Prostate gland (tissue), 2 donors: ENCODE results near the gene PHF11. TPM values are rescaled to one million over a fixed set of nuclear protein-coding genes. Genes with fewer than 3 reads are reported as not detected.

Experiments used
- DNase-seq: peaks from one replicate; pipeline ENCODE4 v3.0.0-alpha.2; 2019; ENCODE audit warnings: low spot score
- H3K27ac ChIP-seq, 2 donors: fragments of 200-600 bp; sonication (generic); 2 replicates each; pipeline ENCODE4 v1.5.1; 2017 to 2019
- H3K27me3 ChIP-seq: fragments of 200-600 bp; sonication (generic); replicated peaks from 2 replicates; pipeline ENCODE4 v1.5.1; 2019; ENCODE audit not compliant: insufficient read depth
- H3K36me3 ChIP-seq, 2 donors: fragments of 200-600 bp; sonication (generic); 1 replicate in 1 of 2; 2 replicates in 1 of 2; pipeline versions ENCODE4 v1.5.1 to v1.8.1; 2017 to 2019
- H3K4me1 ChIP-seq: fragments of 200-600 bp; sonication (generic); replicated peaks from 2 replicates; pipeline ENCODE4 v1.5.1; 2019
- H3K4me3 ChIP-seq, 2 donors: fragments of 200-600 bp; sonication (generic); 2 replicates each; pipeline ENCODE4 v1.5.1; 2017 to 2019
- H3K9me3 ChIP-seq: fragments of 200-600 bp; sonication (generic); 2 replicates; pipeline ENCODE4 v1.5.1; 2017
- CTCF ChIP-seq, 4 experiments: fragments of 200-600 bp in 2 of 4; fragments of 450-650 bp in 2 of 4; sonication (generic) in 2 of 4; IDR thresholded peaks; 1 replicate in 3 of 4; 2 replicates in 1 of 4; pipeline ENCODE4 v1.5.1; 2016 to 2019; ENCODE audit warnings: antibody characterized with exemption in 4 of 4, mild to moderate bottlenecking in 2 of 4, moderate library complexity in 2 of 4
- POLR2A ChIP-seq: fragments of 450-650 bp; IDR thresholded peaks from one replicate; pipeline ENCODE4 v1.6.1; 2016; ENCODE audit warnings: antibody characterized with exemption, mild to moderate bottlenecking
- POLR2AphosphoS5 ChIP-seq: sonication (generic); formaldehyde crosslinking; IDR thresholded peaks from one replicate; pipeline ENCODE4 v1.6.1; 2017; ENCODE audit warnings: antibody characterized with exemption
- WGBS: methylation state at CpG from one replicate; pipeline ENCODE4 v1.1.5; 2018; 5-methylcytosine and 5-hydroxymethylcytosine counted together
- intact Hi-C: fragments of 100-400 bp; cut with DNase I; formaldehyde crosslinking; loops from one replicate; pipeline ENCODE4 v1.14.2; 2022
- total RNA-seq, 2 donors: library from RNA; depleted of rRNA; stranded (reverse); fragments of >200 nt; gene quantifications; one replicate each; pipeline ENCODE4 v1.1.0, GENCODE V29; 2016

Gene PHF11
- total RNA-seq, 2 donors from 2014 or later = 28.5 to 29.5 TPM

DNA sequence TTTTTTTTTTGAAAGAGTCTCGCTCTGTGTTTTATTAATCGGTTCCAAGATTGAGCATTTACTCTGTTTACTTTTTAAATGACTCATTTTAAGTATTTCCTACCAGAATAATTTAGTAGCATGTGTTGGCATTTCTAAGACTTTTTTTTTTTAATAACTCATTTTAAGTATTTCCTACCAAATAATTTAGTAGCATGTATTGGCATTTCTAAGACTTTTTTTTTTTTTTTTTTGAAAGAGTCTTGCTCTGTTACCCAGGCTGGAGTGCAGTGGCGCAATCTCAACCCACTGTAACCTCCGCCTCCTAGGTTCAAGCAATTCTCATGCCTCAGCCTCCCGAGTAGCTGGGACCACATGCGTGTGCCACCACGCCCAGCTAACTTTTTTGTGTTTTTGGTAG is 38.5 kb upstream of the PHF11 start:
- no peaks in the 10 kb centered on the region for H3K36me3 ChIP-seq
- no peaks in the 10 kb centered on the region for H3K4me1 ChIP-seq
- no peaks in the 10 kb centered on the region for H3K9me3 ChIP-seq
- H3K27ac ChIP-seq = no peak overlapping the region
- 78% methylated on average over 7 of the region's 7 CpGs for WGBS
- intact Hi-C loops = no loop called here
- H3K27me3 ChIP-seq = no peaks in the 10 kb centered on the region
- no peak overlapping the region for H3K4me3 ChIP-seq
- TF ChIP-seq POLR2AphosphoS5 (no peak), CTCF (IDR thresholded peaks at IDR 0.05) (no peak), POLR2A (no peak)
- DNase-seq = no peak

DNA sequence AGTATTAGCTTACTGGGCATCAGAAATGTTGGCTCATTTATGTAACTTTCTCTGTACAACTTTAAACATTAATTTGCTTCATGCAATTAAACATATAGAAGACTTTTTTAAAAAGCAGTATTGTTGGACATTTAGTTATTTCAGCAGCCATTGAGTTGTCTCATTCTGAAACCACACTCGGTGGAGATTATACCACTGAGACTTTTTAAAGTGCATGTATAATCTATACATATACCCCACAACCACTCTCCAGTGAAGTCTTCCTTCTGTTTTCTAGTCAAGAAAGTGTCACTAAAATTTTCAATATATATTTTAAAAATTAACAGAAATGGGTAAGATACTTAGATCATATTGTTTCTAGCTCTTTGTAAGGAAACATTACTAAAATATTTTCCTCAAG is 36.2 kb upstream of the PHF11 start:
- DNase-seq = no peak
- TF ChIP-seq POLR2A (no peak), POLR2AphosphoS5 (no peak), CTCF (IDR thresholded peaks at IDR 0.05) (no peak)
- Histone ChIP-seq H3K9me3 (no peaks in the 10 kb centered on the region), H3K27me3 (no peaks in the 10 kb centered on the region), H3K4me1 (no peaks in the 10 kb centered on the region), H3K27ac (no peak overlapping the region), H3K36me3 (no peaks in the 10 kb centered on the region), H3K4me3 (no peak overlapping the region)
- intact Hi-C loops = no loop called here
- 95% methylated on average over 1 of the region's 1 CpG for WGBS

- H3K27ac ChIP-seq = no peak overlapping the region
- no peaks in the 10 kb centered on the region for H3K9me3 ChIP-seq
- no peaks in the 10 kb centered on the region for H3K4me1 ChIP-seq
- DNase-seq = no peak
- no peaks in the 10 kb centered on the region for H3K27me3 ChIP-seq
- H3K36me3 ChIP-seq = no peaks in the 10 kb centered on the region
- no peak overlapping the region for H3K4me3 ChIP-seq
- WGBS = 94% methylated on average over 1 of the region's 1 CpG
- intact Hi-C loops = no loop called here
- TF ChIP-seq CTCF (IDR thresholded peaks at IDR 0.05) = no peak
- TF ChIP-seq POLR2A = no peak
These were observed 31.7 kb upstream of the PHF11 start for GRCh38 chr13:49464085-49464484.

DNA sequence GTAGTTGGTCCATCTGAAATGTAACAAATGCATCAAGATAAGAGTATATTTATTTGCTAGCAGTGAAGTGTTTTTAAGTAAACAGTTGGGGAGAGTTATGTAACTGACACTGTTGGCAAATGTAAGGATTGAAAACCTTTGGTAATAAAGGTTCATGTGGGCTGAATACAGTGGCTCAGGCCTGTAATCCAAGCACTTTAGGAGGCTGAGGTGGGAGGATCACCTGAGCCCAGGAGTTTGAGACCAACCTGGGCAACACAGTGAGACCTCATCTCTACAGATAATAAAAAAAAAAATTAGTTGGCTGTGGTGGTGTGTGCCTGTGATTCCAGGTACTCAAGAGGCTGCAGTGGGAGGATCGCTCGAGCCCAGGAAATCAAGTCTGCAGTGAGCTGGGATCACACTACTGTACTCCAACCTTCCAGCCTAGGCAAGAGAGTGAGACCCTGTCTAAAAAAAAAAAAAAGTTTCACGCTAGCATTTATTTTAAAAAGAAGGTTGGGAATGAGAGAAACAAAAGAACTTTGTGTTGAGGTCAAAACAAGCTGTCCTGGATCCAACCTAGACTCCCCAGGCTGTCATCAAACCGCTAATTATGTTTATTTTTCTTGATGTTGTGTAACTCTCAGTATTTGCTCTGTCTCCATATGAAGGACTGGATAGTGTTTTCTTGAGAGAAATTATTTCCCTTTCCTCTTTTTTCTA is 31.0 kb upstream of the PHF11 start:
- Histone ChIP-seq H3K27ac (no peak overlapping the region), H3K4me3 (no peak overlapping the region), H3K4me1 (no peaks in the 10 kb centered on the region), H3K36me3 (no peaks in the 10 kb centered on the region), H3K9me3 (no peaks in the 10 kb centered on the region), H3K27me3 (no peaks in the 10 kb centered on the region)
- TF ChIP-seq CTCF (IDR thresholded peaks at IDR 0.05) (no peak), POLR2A (no peak), POLR2AphosphoS5 (no peak)
- 83% methylated on average over 4 of the region's 4 CpGs for WGBS
- no peak for DNase-seq
- intact Hi-C loops = no loop called here

- H3K4me1 ChIP-seq = no peaks in the 10 kb centered on the region
- intact Hi-C loops = no loop called here
- DNase-seq = no peak
- TF ChIP-seq POLR2A (no peak), CTCF (IDR thresholded peaks at IDR 0.05) (no peak), POLR2AphosphoS5 (no peak)
- H3K4me3 ChIP-seq = no peak overlapping the region
- no peaks in the 10 kb centered on the region for H3K27me3 ChIP-seq
- H3K27ac ChIP-seq = no peak overlapping the region
- no peaks in the 10 kb centered on the region for H3K36me3 ChIP-seq
- no peaks in the 10 kb centered on the region for H3K9me3 ChIP-seq
- WGBS = 82% methylated on average over 5 of the region's 5 CpGs
These were observed 29.4 kb upstream of the PHF11 start for GRCh38 chr13:49466292-49466838.
